Measurements from ENCODE around the gene SPN. TPM values are rescaled to one million over a fixed set of nuclear protein-coding genes. Genes with fewer than 3 reads are reported as not detected.

Gene SPN
- total and polyA plus RNA-seq, 2 experiments from 2014 or later, result 0.03 to 0.05 TPM

DNA sequence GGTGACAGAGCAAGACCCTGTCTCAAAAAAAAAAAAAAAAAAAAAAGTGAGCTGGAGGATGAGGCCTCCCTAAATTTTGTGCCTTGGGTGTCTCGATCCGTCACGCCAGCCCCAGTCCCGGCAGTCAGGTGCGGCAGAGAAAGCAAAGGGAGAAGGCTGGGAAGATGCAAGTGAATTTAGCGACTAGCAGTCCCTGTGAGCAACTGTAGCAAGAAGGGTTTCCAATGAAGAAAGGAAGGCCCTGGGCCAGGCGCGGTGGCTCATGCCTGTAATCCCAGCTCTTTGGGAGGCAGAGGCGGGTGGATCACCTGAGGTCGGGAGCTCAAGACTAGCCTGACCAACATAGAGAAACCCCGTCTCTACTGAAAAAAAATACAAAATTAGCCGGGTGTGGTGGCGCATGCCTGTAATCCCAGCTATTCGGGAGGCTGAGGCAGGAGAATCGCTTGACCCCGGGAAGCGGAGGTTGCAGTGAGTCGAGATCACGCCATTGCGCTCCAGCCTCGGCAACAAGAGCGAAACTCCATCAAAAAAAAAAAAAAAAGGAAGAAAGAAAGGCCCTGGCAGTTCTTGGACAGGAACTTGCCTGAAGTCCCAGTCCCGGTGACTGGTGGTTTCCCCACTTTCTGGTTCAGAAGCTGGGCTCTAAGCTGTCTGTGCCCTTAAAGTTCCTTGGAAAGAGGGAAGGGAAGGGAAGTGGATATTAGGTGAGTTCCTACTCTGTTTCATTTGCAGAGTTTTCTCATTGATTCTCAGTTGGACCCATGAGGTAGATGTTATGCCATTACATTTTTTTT lies 14.1 kb downstream of the SPN start:
- Histone ChIP-seq H3K79me2 (peaks cover 20% of the 10 kb centered on the region), H3K9me2 (replicated peaks; ENCODE audit: insufficient read depth) (no peaks in the 10 kb centered on the region), H3K4me1 (ENCODE audit: insufficient read depth) (peaks cover 8% of the 10 kb centered on the region), H4K20me1 (ENCODE audit: insufficient read depth, poor library complexity, severe bottlenecking) (peaks cover 8% of the 10 kb centered on the region), H3K36me3 (replicated peaks; ENCODE audit: insufficient read depth, low read depth) (no peaks in the 10 kb centered on the region), H3K27ac (no peak overlapping the region), H3K9me3 (ENCODE audit: low read depth) (no peaks in the 10 kb centered on the region), H3K27me3 (no peaks in the 10 kb centered on the region), H3K4me2 (no peak overlapping the region), H3K4me3 (no peak overlapping the region), H2AFZ (no peak overlapping the region)
- TF ChIP-seq EZH2 (IDR thresholded peaks at IDR 0.05; ENCODE audit: borderline replicate concordance) (no peak), EZH2phosphoT487 (IDR thresholded peaks at IDR 0.05; ENCODE audit: low read depth, severe bottlenecking, unreplicated experiment) (no peak)
- TF ChIP-seq, protein P1, sequence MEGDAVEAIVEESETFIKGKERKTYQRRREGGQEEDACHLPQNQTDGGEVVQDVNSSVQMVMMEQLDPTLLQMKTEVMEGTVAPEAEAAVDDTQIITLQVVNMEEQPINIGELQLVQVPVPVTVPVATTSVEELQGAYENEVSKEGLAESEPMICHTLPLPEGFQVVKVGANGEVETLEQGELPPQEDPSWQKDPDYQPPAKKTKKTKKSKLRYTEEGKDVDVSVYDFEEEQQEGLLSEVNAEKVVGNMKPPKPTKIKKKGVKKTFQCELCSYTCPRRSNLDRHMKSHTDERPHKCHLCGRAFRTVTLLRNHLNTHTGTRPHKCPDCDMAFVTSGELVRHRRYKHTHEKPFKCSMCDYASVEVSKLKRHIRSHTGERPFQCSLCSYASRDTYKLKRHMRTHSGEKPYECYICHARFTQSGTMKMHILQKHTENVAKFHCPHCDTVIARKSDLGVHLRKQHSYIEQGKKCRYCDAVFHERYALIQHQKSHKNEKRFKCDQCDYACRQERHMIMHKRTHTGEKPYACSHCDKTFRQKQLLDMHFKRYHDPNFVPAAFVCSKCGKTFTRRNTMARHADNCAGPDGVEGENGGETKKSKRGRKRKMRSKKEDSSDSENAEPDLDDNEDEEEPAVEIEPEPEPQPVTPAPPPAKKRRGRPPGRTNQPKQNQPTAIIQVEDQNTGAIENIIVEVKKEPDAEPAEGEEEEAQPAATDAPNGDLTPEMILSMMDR (IDR thresholded peaks at IDR 0.05; ENCODE audit: poor library complexity), result no peak
- DNase-seq (ENCODE audit: low spot score), result no peak
- WGBS (ENCODE audit: low lambda C conversion rate, missing lambda C conversion rate), result 97% methylated on average over 21 of the region's 23 CpGs

DNA sequence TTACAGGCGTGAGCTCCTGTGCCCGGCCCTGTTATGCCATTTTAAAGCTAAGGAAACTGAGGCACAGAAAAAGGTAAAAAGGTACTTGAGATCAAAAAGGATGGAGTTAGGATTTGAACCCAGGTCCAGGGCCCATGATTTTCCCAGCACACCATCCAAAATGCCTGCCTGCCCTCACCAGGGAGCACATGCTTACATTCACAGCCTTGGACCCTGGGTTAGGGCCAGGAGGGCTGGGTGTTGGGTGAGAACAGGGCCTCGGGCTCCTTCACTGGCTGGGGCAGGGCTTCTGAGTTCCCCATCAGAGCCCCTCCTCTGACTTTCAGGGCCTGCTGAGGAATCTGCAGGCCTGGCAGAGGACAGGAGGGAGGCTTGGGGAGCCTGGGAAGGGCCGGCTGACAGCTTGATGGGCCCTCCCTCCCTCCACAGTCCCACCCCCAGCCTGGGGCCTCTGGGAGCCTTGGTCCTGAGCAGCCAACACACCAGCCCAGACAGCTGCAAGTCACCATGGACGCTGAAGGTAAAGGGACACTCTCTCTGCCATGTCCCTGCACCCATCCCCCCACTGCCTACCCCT lies 15.7 kb downstream of the SPN start, which contains the start of gene QPRT:
QPRT (plus strand) TSS at position 490 of the 577 bp plus-strand sequence; CDS start at position 508, 18 bp downstream.
- H3K4me1 ChIP-seq (ENCODE audit: insufficient read depth), result peaks cover 8% of the 10 kb centered on the region
- H2AFZ ChIP-seq, result peak within 1 kb of the TSS; percentile 54
- H4K20me1 ChIP-seq (ENCODE audit: insufficient read depth, poor library complexity, severe bottlenecking), result peaks cover 14% of the 10 kb centered on the region
- no peaks in the 10 kb centered on the region for H3K9me2 ChIP-seq (replicated peaks; ENCODE audit: insufficient read depth)
- TF ChIP-seq EZH2phosphoT487 (IDR thresholded peaks at IDR 0.05; ENCODE audit: low read depth, severe bottlenecking, unreplicated experiment) (no peak), EZH2 (IDR thresholded peaks at IDR 0.05; ENCODE audit: borderline replicate concordance) (no peak)
- TF ChIP-seq, protein P1 (IDR thresholded peaks at IDR 0.05; ENCODE audit: poor library complexity), result no peak
- WGBS (ENCODE audit: low lambda C conversion rate, missing lambda C conversion rate), result 50% methylated on average over 4 of the region's 5 CpGs
- H3K4me2 ChIP-seq, result peak within 1 kb of the TSS; percentile 85
- no peaks in the 10 kb centered on the region for H3K36me3 ChIP-seq (replicated peaks; ENCODE audit: insufficient read depth, low read depth)
- no peaks in the 10 kb centered on the region for H3K9me3 ChIP-seq (ENCODE audit: low read depth)
- DNase-seq (ENCODE audit: low spot score), result peak; percentile 92
- peak within 1 kb of the TSS; percentile 75 for H3K4me3 ChIP-seq
- H3K27ac ChIP-seq, result peak within 1 kb of the TSS; percentile 99
- no peaks in the 10 kb centered on the region for H3K27me3 ChIP-seq
- peaks cover 36% of the 10 kb centered on the region for H3K79me2 ChIP-seq

DNA sequence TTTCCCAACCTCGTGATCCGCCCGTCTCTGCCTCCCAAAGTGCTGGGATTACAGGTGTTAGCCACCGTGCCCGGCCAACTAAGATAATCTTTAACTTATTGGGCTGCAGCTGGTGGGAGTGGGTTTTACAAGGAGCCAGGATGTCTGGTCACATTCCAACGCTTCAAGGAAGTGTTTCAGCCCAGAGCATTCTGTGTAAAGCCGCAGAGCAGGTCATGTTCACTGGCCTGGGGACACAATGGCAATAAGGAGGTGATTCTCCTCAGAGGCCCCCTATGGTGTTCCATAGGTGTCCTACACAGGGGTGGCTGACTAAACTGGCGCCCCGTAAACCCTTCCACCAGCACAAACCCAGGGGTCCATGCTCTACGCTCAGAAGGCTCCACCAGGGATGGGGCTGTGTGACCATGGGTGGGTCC lies 17.1 kb downstream of the SPN start:
- Histone ChIP-seq H4K20me1 (ENCODE audit: insufficient read depth, poor library complexity, severe bottlenecking) (peaks cover 20% of the 10 kb centered on the region), H3K4me2 (peak overlapping the region; percentile 85), H3K79me2 (peaks cover 50% of the 10 kb centered on the region), H3K27me3 (no peaks in the 10 kb centered on the region), H3K27ac (peak overlapping the region; percentile 99), H3K9me2 (replicated peaks; ENCODE audit: insufficient read depth) (no peaks in the 10 kb centered on the region), H3K4me1 (ENCODE audit: insufficient read depth) (peaks cover 8% of the 10 kb centered on the region), H3K36me3 (replicated peaks; ENCODE audit: insufficient read depth, low read depth) (no peaks in the 10 kb centered on the region), H3K9me3 (ENCODE audit: low read depth) (no peaks in the 10 kb centered on the region), H2AFZ (no peak overlapping the region), H3K4me3 (peak overlapping the region; percentile 8)
- TF ChIP-seq EZH2phosphoT487 (IDR thresholded peaks at IDR 0.05; ENCODE audit: low read depth, severe bottlenecking, unreplicated experiment) (no peak), EZH2 (IDR thresholded peaks at IDR 0.05; ENCODE audit: borderline replicate concordance) (no peak)
- TF ChIP-seq, protein P1 (IDR thresholded peaks at IDR 0.05; ENCODE audit: poor library complexity), result no peak
- 27% methylated on average over 10 of the region's 10 CpGs for WGBS (ENCODE audit: low lambda C conversion rate, missing lambda C conversion rate)
- peak; percentile 66 for DNase-seq (ENCODE audit: low spot score)

All from hepatocyte (in vitro differentiated cells).